Activated B cell treated with CpG ODN at 0.5 μM for 24 hours (primary cell): ENCODE data around the gene VSTM4. TPM values are rescaled to one million over a fixed set of nuclear protein-coding genes. Genes with fewer than 3 reads are reported as not detected.

Source experiments
- ATAC-seq: fragments of 200-7000 bp; cut with Tn5 transposase; one replicate; pipeline ENCODE4 v1.10.0; 2021; ENCODE audit warnings: low read depth, mild to moderate bottlenecking, moderate library complexity
- CTCF ChIA-PET: fragments of 350-600 bp; sonication (Branson Sonifier 250); formaldehyde crosslinking; loops from one replicate; lab custom pipeline; 2021; ENCODE audit warnings: antibody characterized with exemption; lab: Charles Lee
- POLR2A ChIA-PET: fragments of 350-600 bp; sonication (Branson Sonifier 250); formaldehyde crosslinking; loops from one replicate; lab custom pipeline; 2021; ENCODE audit warnings: antibody characterized with exemption; lab: Charles Lee
- DNase-seq: peaks from one replicate; pipeline ENCODE4 v3.0.0; 2022
- H3K27ac Mint-ChIP-seq: one replicate; pipeline ENCODE4 v1.8.0; 2020; ENCODE audit warnings: mixed read lengths
- H3K27me3 Mint-ChIP-seq: one replicate; pipeline ENCODE4 v1.8.0; 2021; ENCODE audit warnings: mixed read lengths
- H3K36me3 Mint-ChIP-seq: one replicate; pipeline ENCODE4 v1.8.0; 2021; ENCODE audit warnings: low read depth, mixed read lengths
- H3K4me1 Mint-ChIP-seq: one replicate; pipeline ENCODE4 v1.8.0; 2021; ENCODE audit warnings: mixed read lengths
- H3K4me3 Mint-ChIP-seq: one replicate; pipeline ENCODE4 v1.8.0; 2020; ENCODE audit warnings: mild to moderate bottlenecking, mixed read lengths
- H3K9me3 Mint-ChIP-seq: one replicate; pipeline ENCODE4 v1.8.0; 2020; ENCODE audit warnings: mixed read lengths
- CTCF ChIP-seq: fragments of 200-600 bp; IDR thresholded peaks from one replicate; pipeline ENCODE4 v1.8.0; 2022; ENCODE audit warnings: antibody characterized with exemption, mild to moderate bottlenecking
- intact Hi-C: fragments of 100-400 bp; cut with micrococcal nuclease; formaldehyde crosslinking; loops from one replicate; pipeline ENCODE4 v1.15.1; 2024
- total RNA-seq: library from RNA; stranded (reverse); gene quantifications from 2 replicates; pipeline ENCODE4 v1.2.3, GENCODE V29; 2022

VSTM4 gene
- total RNA-seq, 1 donor from 2014 or later, result not detected

- intact Hi-C loops, result no loop called here
- DNase-seq (no peak), ATAC-seq (no peak)
- no peak for TF ChIP-seq CTCF
- CTCF ChIA-PET, result no interaction called here
- Mint-ChIP-seq H3K27ac (no peak overlapping the region), H3K4me3 (no peak overlapping the region), H3K4me1 (no peaks in the 10 kb centered on the region), H3K27me3 (no peaks in the 10 kb centered on the region), H3K9me3 (no peaks in the 10 kb centered on the region), H3K36me3 (peaks cover 19% of the 10 kb centered on the region)
- POLR2A ChIA-PET, result no interaction called here
Observed at GRCh38 chr10:49158404-49158803, 43.1 kb upstream of the VSTM4 start.

- no peak overlapping the region for H3K4me3 Mint-ChIP-seq
- no peaks in the 10 kb centered on the region for H3K9me3 Mint-ChIP-seq
- CTCF ChIA-PET, result no interaction called here
- H3K27me3 Mint-ChIP-seq, result no peaks in the 10 kb centered on the region
- no peaks in the 10 kb centered on the region for H3K4me1 Mint-ChIP-seq
- ATAC-seq (no peak), DNase-seq (no peak)
- intact Hi-C loops, result no loop called here
- TF ChIP-seq CTCF, result no peak
- POLR2A ChIA-PET, result no interaction called here
- no peak overlapping the region for H3K27ac Mint-ChIP-seq
- H3K36me3 Mint-ChIP-seq, result peaks cover 13% of the 10 kb centered on the region
Observed at GRCh38 chr10:49157229-49157628, 41.9 kb upstream of the VSTM4 start.

- no peak for ATAC-seq
- Mint-ChIP-seq H3K36me3 (peaks cover 8% of the 10 kb centered on the region), H3K4me3 (no peak overlapping the region), H3K9me3 (no peaks in the 10 kb centered on the region), H3K27ac (no peak overlapping the region), H3K4me1 (no peaks in the 10 kb centered on the region), H3K27me3 (peaks cover 2% of the 10 kb centered on the region)
- DNase-seq, result no peak
- POLR2A ChIA-PET, result no interaction called here
- CTCF ChIA-PET, result no interaction called here
- intact Hi-C loops, result no loop called here
- no peak for TF ChIP-seq CTCF
Observed at GRCh38 chr10:49154641-49155040, 39.3 kb upstream of the VSTM4 start.

GRCh38 chr10:49153971-49154370, 38.6 kb upstream of the VSTM4 start:
- no peak for ATAC-seq
- Mint-ChIP-seq H3K9me3 (no peaks in the 10 kb centered on the region), H3K4me1 (no peaks in the 10 kb centered on the region), H3K36me3 (peaks cover 6% of the 10 kb centered on the region), H3K27ac (no peak overlapping the region), H3K27me3 (peaks cover 2% of the 10 kb centered on the region), H3K4me3 (no peak overlapping the region)
- ChIA-PET POLR2A (no interaction called here), CTCF (no interaction called here)
- TF ChIP-seq CTCF, result no peak
- intact Hi-C loops, result no loop called here
- DNase-seq, result no peak

- POLR2A ChIA-PET, result no interaction called here
- Mint-ChIP-seq H3K4me3 (no peak overlapping the region), H3K9me3 (peaks cover 3% of the 10 kb centered on the region), H3K27me3 (peaks cover 6% of the 10 kb centered on the region), H3K36me3 (peaks cover 6% of the 10 kb centered on the region), H3K4me1 (no peaks in the 10 kb centered on the region), H3K27ac (no peak overlapping the region)
- intact Hi-C loops, result no loop called here
- no peak for TF ChIP-seq CTCF
- CTCF ChIA-PET, result no interaction called here
- ATAC-seq (no peak), DNase-seq (no peak)
Observed at GRCh38 chr10:49153115-49153514, 37.8 kb upstream of the VSTM4 start.
